H9 (cell line): ENCODE measurements around the gene FAM136A. TPM values are rescaled to one million over a fixed set of nuclear protein-coding genes. Genes with fewer than 3 reads are reported as not detected.
"Not testable (repeated sequence)": the region's sequence is repeated elsewhere in the genome, so short reads cannot be mapped to it uniquely, and the experiment has no call there.

Source experiments
- DNase-seq: peaks from one replicate; pipeline ENCODE4 v3.0.0-alpha.2; 2017
- H2AFZ ChIP-seq: one replicate; pipeline ENCODE4 v1.6.1; 2013; ENCODE audit warnings: mild to moderate bottlenecking, low read length, control low read depth, moderate library complexity
- H2AK5ac ChIP-seq: 2 replicates; pipeline ENCODE4 v1.6.1; 2013; ENCODE audit warnings: low read length, control low read depth, mixed read lengths; ENCODE audit not compliant: insufficient read length
- H2BK120ac ChIP-seq: one replicate; pipeline ENCODE4 v1.6.1; 2013; ENCODE audit warnings: low read depth, mild to moderate bottlenecking, low read length, control low read depth, inconsistent platforms; ENCODE audit not compliant: poor library complexity, severe bottlenecking
- H2BK12ac ChIP-seq: 2 replicates; pipeline ENCODE4 v1.6.1; 2013; ENCODE audit warnings: low read length, control low read depth, mixed read lengths, low read depth; ENCODE audit not compliant: insufficient read length
- H2BK15ac ChIP-seq: 2 replicates; pipeline ENCODE4 v1.6.1; 2013; ENCODE audit warnings: low read depth, low read length, control low read depth
- H2BK20ac ChIP-seq: one replicate; pipeline ENCODE4 v1.6.1; 2013; ENCODE audit warnings: low read depth, mild to moderate bottlenecking, low read length, control low read depth, inconsistent platforms; ENCODE audit not compliant: poor library complexity, severe bottlenecking
- H2BK5ac ChIP-seq: 2 replicates; pipeline ENCODE4 v1.6.1; 2013; ENCODE audit warnings: low read length, control low read depth, mixed read lengths; ENCODE audit not compliant: insufficient read length
- H3K14ac ChIP-seq: 2 replicates; pipeline ENCODE4 v1.6.1; 2013; ENCODE audit warnings: low read length, control low read depth; ENCODE audit not compliant: insufficient read depth
- H3K18ac ChIP-seq: 2 replicates; pipeline ENCODE4 v1.6.1; 2013; ENCODE audit warnings: low read depth, mild to moderate bottlenecking, mixed read lengths, low read length, control low read depth; ENCODE audit not compliant: insufficient read length
- H3K23ac ChIP-seq: 2 replicates; pipeline ENCODE4 v1.6.1; 2013; ENCODE audit warnings: low read length, control low read depth, mixed read lengths, low read depth; ENCODE audit not compliant: insufficient read length
- H3K23me2 ChIP-seq: 2 replicates; pipeline ENCODE4 v1.6.1; 2013; ENCODE audit warnings: low read depth, mild to moderate bottlenecking, mixed read lengths, low read length, control low read depth; ENCODE audit not compliant: insufficient read length, poor library complexity, severe bottlenecking
- H3K27ac ChIP-seq: 2 replicates; pipeline ENCODE4 v1.5.1; 2013; ENCODE audit warnings: low read length, control low read depth, mixed read lengths, low read depth; ENCODE audit not compliant: insufficient read length
- H3K27me3 ChIP-seq: 2 replicates; pipeline ENCODE4 v1.6.1; 2013; ENCODE audit warnings: low read length, control low read depth, inconsistent platforms; ENCODE audit not compliant: insufficient read depth
- H3K4ac ChIP-seq: 2 replicates; pipeline ENCODE4 v1.6.1; 2013; ENCODE audit warnings: low read depth, mild to moderate bottlenecking, control low read depth, inconsistent platforms, low read length, moderate library complexity
- H3K4me1 ChIP-seq: 2 replicates; pipeline ENCODE4 v1.6.1; 2013; ENCODE audit warnings: low read length, control low read depth, inconsistent platforms; ENCODE audit not compliant: insufficient read depth
- H3K4me2 ChIP-seq: 2 replicates; pipeline ENCODE4 v1.6.1; 2013; ENCODE audit warnings: low read length, control low read depth, mixed read lengths; ENCODE audit not compliant: insufficient read length, insufficient read depth
- H3K56ac ChIP-seq: 2 replicates; pipeline ENCODE4 v1.6.1; 2013; ENCODE audit warnings: low read depth, mild to moderate bottlenecking, mixed read lengths, low read length, control low read depth; ENCODE audit not compliant: insufficient read length
- H3K79me1 ChIP-seq: 2 replicates; pipeline ENCODE4 v1.6.1; 2013; ENCODE audit warnings: low read depth, mild to moderate bottlenecking, moderate library complexity, low read length, control low read depth, inconsistent platforms; ENCODE audit not compliant: insufficient read depth, poor library complexity, severe bottlenecking
- H3K79me2 ChIP-seq: 2 replicates; pipeline ENCODE4 v1.6.1; 2013; ENCODE audit warnings: low read length, control low read depth, inconsistent platforms; ENCODE audit not compliant: insufficient read depth
- H3K9ac ChIP-seq: 2 replicates; pipeline ENCODE4 v1.6.1; 2013; ENCODE audit warnings: low read length, control low read depth, mixed read lengths; ENCODE audit not compliant: insufficient read length; ENCODE audit errors: extremely low read depth
- H3K9me3 ChIP-seq: one replicate; pipeline ENCODE4 v1.6.1; 2013; ENCODE audit warnings: low read depth, low read length, inconsistent platforms; ENCODE audit not compliant: control insufficient read depth
- H3T11ph ChIP-seq: one replicate; pipeline ENCODE4 v1.6.1; 2013; ENCODE audit warnings: mild to moderate bottlenecking, low read length, control low read depth, inconsistent platforms
- H4K20me1 ChIP-seq: one replicate; pipeline ENCODE4 v1.6.1; 2013; ENCODE audit not compliant: control insufficient read depth, insufficient read length, insufficient read depth
- H4K5ac ChIP-seq: 2 replicates; pipeline ENCODE4 v1.6.1; 2013; ENCODE audit warnings: low read depth, mild to moderate bottlenecking, mixed read lengths, low read length, control low read depth; ENCODE audit not compliant: insufficient read length
- H4K8ac ChIP-seq: replicated peaks from 2 replicates; pipeline ENCODE4 v1.6.1; 2013; ENCODE audit warnings: low read length, control low read depth, mixed read lengths, low read depth; ENCODE audit not compliant: insufficient read length
- H4K91ac ChIP-seq: 2 replicates; pipeline ENCODE4 v1.6.1; 2013; ENCODE audit warnings: low read depth, mild to moderate bottlenecking, moderate library complexity, mixed read lengths, low read length, control low read depth; ENCODE audit not compliant: insufficient read length
- H3K27ac Mint-ChIP-seq, 3 experiments: 2 replicates in 2 of 3; 3 replicates in 1 of 3; pipeline ENCODE4 v1.8.0; 2020 to 2021; ENCODE audit warnings: mixed read lengths in 3 of 3, mild to moderate bottlenecking in 1 of 3, moderate library complexity in 1 of 3
- H3K27me3 Mint-ChIP-seq: 2 replicates; pipeline ENCODE4 v1.8.0; 2021; ENCODE audit warnings: low read depth, mild to moderate bottlenecking, moderate library complexity, mixed read lengths
- H3K36me3 Mint-ChIP-seq, 3 experiments: 2 replicates in 2 of 3; 3 replicates in 1 of 3; pipeline ENCODE4 v1.8.0; 2020 to 2021; ENCODE audit warnings: low read depth in 3 of 3, mixed read lengths in 3 of 3; ENCODE audit not compliant: insufficient read depth in 1 of 3
- H3K4me1 Mint-ChIP-seq, 2 experiments: 2 replicates each; pipeline ENCODE4 v1.8.0; 2020; ENCODE audit warnings: mixed read lengths in 2 of 2
- H3K4me3 Mint-ChIP-seq, 2 experiments: 2 replicates in 1 of 2; 3 replicates in 1 of 2; pipeline ENCODE4 v1.8.0; 2020 to 2021; ENCODE audit warnings: mild to moderate bottlenecking in 2 of 2, mixed read lengths in 2 of 2, moderate library complexity in 1 of 2
- H3K9me3 Mint-ChIP-seq, 2 experiments: 2 replicates in 1 of 2; 3 replicates in 1 of 2; pipeline ENCODE4 v1.8.0; 2020; ENCODE audit warnings: mild to moderate bottlenecking in 2 of 2, mixed read lengths in 2 of 2, moderate library complexity in 1 of 2
- WGBS: extraction: QIAGEN DNeasy Blood & Tissue Kit; methylation state at CpG from one replicate; pipeline ENCODE4 v1.1.7; 2013; ENCODE audit warnings: missing lambda C conversion rate, low lambda C conversion rate, mixed read lengths; ENCODE audit not compliant: insufficient read length; ENCODE audit errors: extremely low coverage; 5-methylcytosine and 5-hydroxymethylcytosine counted together
- total RNA-seq: library from RNA; stranded (reverse); gene quantifications from 2 replicates; pipeline ENCODE4 v1.2.1, GENCODE V29; 2021

FAM136A gene
- total RNA-seq, 1 experiment from 2014 or later = 118 TPM

GRCh38 chr2:70266925-70267324 lies 34.9 kb downstream of the FAM136A start:
- H3K27ac Mint-ChIP-seq, H4K5ac ChIP-seq, H4K91ac ChIP-seq, H2BK5ac ChIP-seq, H3K9ac ChIP-seq, H2BK12ac ChIP-seq, H3K4me1 Mint-ChIP-seq, H2BK20ac ChIP-seq, H2AK5ac ChIP-seq, H2AFZ ChIP-seq, H2BK15ac ChIP-seq, H3K9me3 ChIP-seq, H3K27me3 Mint-ChIP-seq, H3K4ac ChIP-seq, H2BK120ac ChIP-seq, H3K4me1 ChIP-seq, H3K27ac ChIP-seq, H3K27me3 ChIP-seq, H3K23ac ChIP-seq, DNase-seq, H3K23me2 ChIP-seq, H3K4me3 Mint-ChIP-seq, H3K79me1 ChIP-seq, H3T11ph ChIP-seq, H3K79me2 ChIP-seq, H3K18ac ChIP-seq, H3K56ac ChIP-seq, H4K20me1 ChIP-seq, H4K8ac ChIP-seq, H3K4me2 ChIP-seq, H3K14ac ChIP-seq: not testable (repeated sequence)
- H3K36me3 Mint-ChIP-seq = peaks cover 45 to 60% (median 50%) of the 10 kb centered on the region in 3 experiments
- H3K9me3 Mint-ChIP-seq = peaks cover 16 to 22% of the 10 kb centered on the region in 2 experiments
- no CpG with 5 or more reads among the region's 30 CpGs for WGBS
